ENCODE results near the gene DOCK7.
"Not testable (repeated sequence)": the region's sequence is repeated elsewhere in the genome, so short reads cannot be mapped to it uniquely, and the experiment has no call there.

The DOCK7 gene

GRCh38 chr1:62613890-62614289 is 74.3 kb downstream of the DOCK7 start:
- no peak overlapping the region for H3K27ac ChIP-seq
- H3K36me3 ChIP-seq: no peaks in the 10 kb centered on the region
- no peaks in the 10 kb centered on the region for H3K4me1 ChIP-seq (ENCODE audit: control insufficient read depth in 1 of 2, insufficient read depth in 1 of 2, low read depth in 1 of 2, low read length in 1 of 2)
- no peaks in the 10 kb centered on the region for H3K9me3 ChIP-seq
- no peak overlapping the region for H3K4me3 ChIP-seq (ENCODE audit: low read depth in 1 of 2, low read length in 1 of 2)
- no peaks in the 10 kb centered on the region for H3K27me3 ChIP-seq
- no peak for TF ChIP-seq CTCF (IDR thresholded peaks at IDR 0.05)

- H3K4me3 ChIP-seq (ENCODE audit: low read depth in 1 of 2, low read length in 1 of 2): no peak overlapping the region
- no peak overlapping the region for H3K27ac ChIP-seq
- H3K27me3 ChIP-seq: no peaks in the 10 kb centered on the region
- H3K4me1 ChIP-seq (ENCODE audit: control insufficient read depth in 1 of 2, insufficient read depth in 1 of 2, low read depth in 1 of 2, low read length in 1 of 2): no peaks in the 10 kb centered on the region
- H3K36me3 ChIP-seq: no peaks in the 10 kb centered on the region
- H3K9me3 ChIP-seq: no peaks in the 10 kb centered on the region
- no peak for TF ChIP-seq CTCF (IDR thresholded peaks at IDR 0.05)
Measured at GRCh38 chr1:62613325-62613727, 74.9 kb downstream of the DOCK7 start.

DNA sequence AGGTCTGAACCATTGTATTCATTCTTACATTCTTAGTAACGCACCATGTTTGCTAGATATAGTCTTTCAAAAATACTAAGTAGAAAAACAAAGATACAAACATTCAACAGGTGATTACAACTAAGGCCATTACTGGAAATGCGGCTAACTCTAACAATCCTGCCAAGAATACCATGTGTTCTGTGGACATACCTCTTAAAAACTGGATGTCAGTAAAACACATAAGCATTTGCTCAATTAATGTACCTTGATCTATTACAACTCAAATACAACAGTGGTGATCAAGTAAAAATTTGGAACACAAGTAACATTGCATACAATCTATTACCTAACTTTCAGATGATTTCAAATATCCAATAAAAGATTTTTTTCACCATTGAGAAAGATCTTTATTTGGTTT is 75.4 kb downstream of the DOCK7 start:
- Histone ChIP-seq H3K9me3 (no peaks in the 10 kb centered on the region), H3K27me3 (no peaks in the 10 kb centered on the region)

DNA sequence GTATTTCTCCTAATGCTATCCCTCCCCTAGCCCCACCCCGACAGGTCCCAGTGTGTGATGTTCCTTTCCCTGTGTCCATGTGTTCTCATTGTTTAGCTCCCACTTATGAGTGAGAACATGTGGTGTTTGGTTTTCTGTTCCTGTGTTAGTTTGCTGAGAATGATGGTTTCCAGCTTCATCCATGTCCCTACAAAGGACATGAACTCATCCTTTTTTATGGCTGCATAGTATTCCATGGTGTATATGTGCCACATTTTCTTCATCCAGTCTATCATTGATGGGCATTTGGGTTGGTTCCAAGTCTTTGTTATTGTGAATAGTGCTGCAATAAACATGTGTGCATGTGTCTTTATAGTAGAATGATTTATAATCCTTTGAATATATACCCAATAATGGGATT is 77.6 kb downstream of the DOCK7 start:
- not testable (repeated sequence) for H3K4me1 ChIP-seq (ENCODE audit: control insufficient read depth in 1 of 2, insufficient read depth in 1 of 2, low read depth in 1 of 2, low read length in 1 of 2); H3K9me3 ChIP-seq; H3K27me3 ChIP-seq; H3K36me3 ChIP-seq; H3K4me3 ChIP-seq (ENCODE audit: low read depth in 1 of 2, low read length in 1 of 2); H3K27ac ChIP-seq

More for the DNA sequence above, 75.4 kb downstream of the DOCK7 start:
- Histone ChIP-seq H3K27ac (no peak overlapping the region), H3K4me1 (ENCODE audit: control insufficient read depth in 1 of 2, insufficient read depth in 1 of 2, low read depth in 1 of 2, low read length in 1 of 2) (no peaks in the 10 kb centered on the region), H3K4me3 (ENCODE audit: low read depth in 1 of 2, low read length in 1 of 2) (no peak overlapping the region), H3K36me3 (no peaks in the 10 kb centered on the region)
- no peak for TF ChIP-seq CTCF (IDR thresholded peaks at IDR 0.05)

GRCh38 chr1:62608905-62609304 is 79.3 kb downstream of the DOCK7 start:
- no peak for TF ChIP-seq CTCF (IDR thresholded peaks at IDR 0.05)
- Histone ChIP-seq H3K36me3 (no peaks in the 10 kb centered on the region), H3K27me3 (no peaks in the 10 kb centered on the region), H3K4me1 (ENCODE audit: control insufficient read depth in 1 of 2, insufficient read depth in 1 of 2, low read depth in 1 of 2, low read length in 1 of 2) (no peaks in the 10 kb centered on the region), H3K9me3 (no peaks in the 10 kb centered on the region), H3K4me3 (ENCODE audit: low read depth in 1 of 2, low read length in 1 of 2) (no peak overlapping the region), H3K27ac (no peak overlapping the region)

DNA sequence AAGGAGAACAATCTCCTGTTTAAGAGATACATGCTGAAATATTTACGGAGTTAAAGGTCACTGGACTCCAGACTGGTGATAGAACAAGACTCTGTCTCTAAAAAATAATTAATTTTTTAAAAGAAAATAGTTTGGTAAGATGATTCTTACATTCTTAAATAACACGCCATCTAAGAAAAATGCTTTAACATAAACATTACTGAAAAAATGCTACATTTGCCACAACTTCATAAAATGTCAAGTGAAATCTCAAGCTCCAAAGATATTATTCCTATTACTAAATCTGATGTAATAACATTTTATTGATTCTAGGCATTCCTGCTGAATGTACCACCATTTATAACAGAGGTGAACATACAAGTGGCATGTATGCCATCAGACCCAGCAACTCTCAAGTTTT is 86.7 kb downstream of the DOCK7 start:
- no peak overlapping the region for H3K27ac ChIP-seq
- no peak for TF ChIP-seq CTCF (IDR thresholded peaks at IDR 0.05)
- H3K9me3 ChIP-seq: no peaks in the 10 kb centered on the region
- no peaks in the 10 kb centered on the region for H3K4me1 ChIP-seq (ENCODE audit: control insufficient read depth in 1 of 2, insufficient read depth in 1 of 2, low read depth in 1 of 2, low read length in 1 of 2)
- H3K36me3 ChIP-seq: no peaks in the 10 kb centered on the region
- H3K4me3 ChIP-seq (ENCODE audit: low read depth in 1 of 2, low read length in 1 of 2): no peak overlapping the region
- no peaks in the 10 kb centered on the region for H3K27me3 ChIP-seq
